ENCODE data around the gene AGFG1.

DNA sequence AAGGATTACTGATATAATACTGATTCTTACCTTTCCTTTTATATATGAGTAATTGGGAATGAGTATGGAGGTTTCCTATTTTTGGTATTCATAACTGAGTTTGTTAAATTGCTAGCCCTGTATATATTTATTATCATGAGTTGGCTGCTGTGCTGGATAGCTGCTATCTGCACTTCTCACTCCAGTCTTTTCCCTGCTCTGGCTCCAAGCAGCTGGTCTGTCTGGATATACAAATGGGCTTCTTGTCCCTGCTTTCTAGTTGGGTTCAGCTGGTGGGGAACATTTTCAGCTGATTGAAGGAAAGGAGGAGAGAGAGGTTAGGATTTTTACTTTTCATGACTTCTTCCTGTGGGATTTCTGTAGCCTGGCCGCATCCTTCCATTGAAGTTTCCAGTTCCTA, 41.2 kb downstream of the AGFG1 start:
- TF ChIP-seq GATA3 (IDR thresholded peaks at IDR 0.05; ENCODE audit: low read depth, low read length) (no peak), GATA2 (IDR thresholded peaks at IDR 0.05; ENCODE audit: low read depth, low read length) (no peak)

Measured in SH-SY5Y (cell line).